Sigmoid colon (tissue), 7 donors: ENCODE measurements around the gene STK11IP. TPM values are rescaled to one million over a fixed set of nuclear protein-coding genes. Genes with fewer than 3 reads are reported as not detected.

Experiments
- DNase-seq: peaks from one replicate; pipeline ENCODE4 v3.0.0-alpha.2; 2019
- H3K27ac ChIP-seq, 4 donors: fragments of 200-600 bp; sonication (generic); one replicate each; pipeline ENCODE4 v1.5.1; 2016 to 2019; ENCODE audit warnings: mild to moderate bottlenecking in 1 of 4
- H3K27me3 ChIP-seq, 3 donors: fragments of 200-600 bp; sonication (generic); one replicate each; pipeline ENCODE4 v1.5.1; 2019; ENCODE audit warnings: mild to moderate bottlenecking in 1 of 3
- H3K36me3 ChIP-seq, 4 donors: fragments of 200-600 bp; sonication (generic); one replicate each; pipeline ENCODE4 v1.5.1; 2016 to 2019
- H3K4me1 ChIP-seq, 4 donors: fragments of 200-600 bp; sonication (generic); one replicate each; pipeline ENCODE4 v1.5.1; 2017 to 2019
- H3K4me3 ChIP-seq, 4 donors: fragments of 200-600 bp; sonication (generic); one replicate each; pipeline ENCODE4 v1.5.1; 2017 to 2019; ENCODE audit warnings: mild to moderate bottlenecking in 2 of 4, moderate library complexity in 1 of 4
- H3K9me3 ChIP-seq, 4 donors: fragments of 200-600 bp in 3 of 4; sonication (generic) in 3 of 4; one replicate each; pipeline versions ENCODE4 v1.5.1 to v1.6.1; 2013 to 2019
- CTCF ChIP-seq, 4 experiments: fragments of 450-650 bp in 3 of 4; fragments of 200-600 bp in 1 of 4; IDR thresholded peaks; one replicate each; pipeline ENCODE4 v1.5.1; 2016 to 2019; ENCODE audit warnings: antibody characterized with exemption in 4 of 4, mild to moderate bottlenecking in 3 of 4, moderate library complexity in 2 of 4
- EP300 ChIP-seq, 4 donors: sonication (generic); formaldehyde crosslinking; IDR thresholded peaks; one replicate each; pipeline ENCODE4 v1.6.1; 2017; ENCODE audit warnings: antibody characterized with exemption in 4 of 4
- POLR2A ChIP-seq, 2 donors: fragments of 450-650 bp; IDR thresholded peaks; one replicate each; pipeline ENCODE4 v1.6.1; 2016; ENCODE audit warnings: antibody characterized with exemption in 2 of 2, mild to moderate bottlenecking in 2 of 2, moderate library complexity in 2 of 2
- POLR2AphosphoS5 ChIP-seq, 4 donors: sonication (generic); formaldehyde crosslinking; IDR thresholded peaks; one replicate each; pipeline ENCODE4 v1.6.1; 2017; ENCODE audit warnings: antibody characterized with exemption in 4 of 4
- WGBS, 2 donors: extraction: QIAGEN DNeasy Blood & Tissue Kit; methylation state at CpG; one replicate each; pipeline ENCODE4 v1.1.7; 2013; 5-methylcytosine and 5-hydroxymethylcytosine counted together
- intact Hi-C: fragments of 100-400 bp; cut with DNase I; formaldehyde crosslinking; loops from one replicate; pipeline ENCODE4 v1.15.1; 2023
- polyA plus RNA-seq, 3 donors: library from polyadenylated mRNA; stranded (reverse); fragments of 200-250 nt; gene quantifications; one replicate each; pipeline ENCODE4 v1.2.3, GENCODE V29; 2013
- total RNA-seq, 4 donors: library from RNA; depleted of rRNA; stranded (reverse); fragments of >200 nt; gene quantifications; one replicate each; pipeline ENCODE4 v1.1.0, GENCODE V29; 2016
- donor health status: healthy with polysubstance abuse.
- donor health status: Bipolar disorder and iron deficiency.
- donor health status: healthy.

Gene STK11IP
- total and polyA plus RNA-seq, 7 donors, result 6.9 to 36.7 (median 10.8) TPM

- Histone ChIP-seq H3K4me1 (peaks cover 0 to 15% (median 13%) of the 10 kb centered on the region in 4 donors), H3K4me3 (peak overlapping the region in 2 of 4 donors; percentile 66), H3K36me3 (peaks cover 0 to 11% (median 0%) of the 10 kb centered on the region in 4 donors), H3K27ac (peak overlapping the region in 3 of 4 donors; percentile 87 to 91 (median 88)), H3K27me3 (no peaks in the 10 kb centered on the region), H3K9me3 (no peaks in the 10 kb centered on the region)
- TF ChIP-seq POLR2AphosphoS5 (IDR thresholded peaks at IDR 0.05), result no peak
- TF ChIP-seq CTCF (IDR thresholded peaks at IDR 0.05), result no peak
- TF ChIP-seq EP300 (IDR thresholded peaks at IDR 0.05), result no peak
- no peak for TF ChIP-seq POLR2A (IDR thresholded peaks at IDR 0.05)
- intact Hi-C loops, result loop anchor here (2.0 kb wide), 1 partner anchor 73 kb away; no protein-coding TSS in a partner anchor
- WGBS, 2 donors, result 91 to 93% methylated on average over 6 of the region's 6 CpGs
- DNase-seq, result no peak
Measured at GRCh38 chr2:219569635-219570034, 28.0 kb upstream of the STK11IP start.

- WGBS, 2 donors, result 17 to 20% methylated on average over 95 of the region's 95 CpGs
- TF ChIP-seq EP300 (IDR thresholded peaks at IDR 0.05) (no peak), POLR2AphosphoS5 (IDR thresholded peaks at IDR 0.05) (peak; percentile 28 to 57 (median 48))
- DNase-seq, result no peak
Measured at GRCh38 chr2:219570194-219570923, 27.3 kb upstream of the STK11IP start.

GRCh38 chr2:219570924-219571310 lies 26.7 kb upstream of the STK11IP start:
- DNase-seq, result no peak
- TF ChIP-seq EP300 (IDR thresholded peaks at IDR 0.05) (no peak), POLR2A (IDR thresholded peaks at IDR 0.05) (no peak), POLR2AphosphoS5 (IDR thresholded peaks at IDR 0.05) (no peak), CTCF (IDR thresholded peaks at IDR 0.05) (no peak)
- H3K9me3 ChIP-seq, result no peaks in the 10 kb centered on the region
- H3K27me3 ChIP-seq, result peaks cover 0 to 10% (median 0%) of the 10 kb centered on the region in 3 donors
- H3K4me1 ChIP-seq, result peaks cover 0 to 15% (median 13%) of the 10 kb centered on the region in 4 donors
- 1% methylated on average over 55 of the region's 55 CpGs for WGBS, 2 donors
- H3K27ac ChIP-seq, result peak overlapping the region; percentile 86 to 91 (median 88)
- H3K4me3 ChIP-seq, result peak overlapping the region; percentile 66 to 69 (median 68)
- H3K36me3 ChIP-seq, result peaks cover 0 to 7% (median 0%) of the 10 kb centered on the region in 4 donors
- intact Hi-C loops, result loop anchor here (1.0 to 2.0 kb wide), 2 partner anchors 26 to 72 kb away; partner anchors contain the start of gene STK11IP

More at GRCh38 chr2:219570194-219570923, 27.3 kb upstream of the STK11IP start:
- intact Hi-C loops, result loop anchor here (2.0 kb wide), 1 partner anchor 72 kb away; no protein-coding TSS in a partner anchor
- H3K36me3 ChIP-seq, result peaks cover 0 to 7% (median 0%) of the 10 kb centered on the region in 4 donors
- peak overlapping the region; percentile 86 to 91 (median 88) for H3K27ac ChIP-seq
- peaks cover 0 to 4% (median 0%) of the 10 kb centered on the region in 3 donors for H3K27me3 ChIP-seq
- H3K9me3 ChIP-seq, result no peaks in the 10 kb centered on the region
- peaks cover 0 to 15% (median 13%) of the 10 kb centered on the region in 4 donors for H3K4me1 ChIP-seq
- H3K4me3 ChIP-seq, result peak overlapping the region; percentile 66 to 69 (median 68)

GRCh38 chr2:219571311-219572236 lies 26.1 kb upstream of the STK11IP start, which contains the start of gene OBSL1:
Gene OBSL1, minus strand, starts transcription at chr2:219571539. Its CDS starts 307 bp downstream, at chr2:219571232.
- Histone ChIP-seq H3K9me3 (no peaks in the 10 kb centered on the region), H3K4me3 (peak within 1 kb of the TSS; percentile 66 to 69 (median 68)), H3K27ac (peak within 1 kb of the TSS; percentile 86 to 91 (median 88)), H3K4me1 (peaks cover 0 to 15% (median 13%) of the 10 kb centered on the region in 4 donors), H3K27me3 (peaks cover 0 to 17% (median 0%) of the 10 kb centered on the region in 3 donors), H3K36me3 (peaks cover 0 to 6% (median 0%) of the 10 kb centered on the region in 4 donors)
- DNase-seq, result peak; percentile 83
- TF ChIP-seq POLR2AphosphoS5 (IDR thresholded peaks at IDR 0.05), result peak in 2 of 4 donors; percentile 22 to 28
- TF ChIP-seq POLR2A (IDR thresholded peaks at IDR 0.05), result no peak
- TF ChIP-seq EP300 (IDR thresholded peaks at IDR 0.05), result no peak
- TF ChIP-seq CTCF (IDR thresholded peaks at IDR 0.05), result no peak
- 4 to 11% methylated on average over 42 of the region's 42 CpGs for WGBS, 2 donors
- intact Hi-C loops, result loop anchor here (1.0 to 2.0 kb wide), 2 partner anchors 26 to 71 kb away; partner anchors contain the start of gene STK11IP
